ENCODE results near the gene PNKD.

DNA sequence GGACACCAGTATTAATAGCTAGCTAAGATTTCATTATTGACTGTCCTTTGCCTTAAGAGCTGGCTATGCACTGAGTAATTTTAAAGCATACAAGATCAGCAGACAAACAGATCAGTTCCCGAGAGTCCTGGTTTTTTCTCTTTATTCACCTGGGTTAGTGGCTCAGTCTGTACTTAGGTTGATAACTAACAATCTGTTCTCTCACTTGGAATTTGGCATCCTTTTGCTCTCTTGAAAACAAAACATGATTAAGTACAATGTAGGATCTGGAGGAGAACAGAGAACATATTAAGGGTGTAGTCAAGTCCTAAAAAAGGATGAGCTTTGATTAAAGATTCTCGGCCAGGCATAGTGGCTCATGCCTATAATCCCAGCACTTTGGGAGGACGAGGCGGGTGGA is 36.8 kb upstream of the PNKD start:
- TF ChIP-seq GATA2 (IDR thresholded peaks at IDR 0.05; ENCODE audit: low read depth, low read length) (no peak), GATA3 (IDR thresholded peaks at IDR 0.05; ENCODE audit: low read depth, low read length) (no peak)
